Psoas muscle (tissue), 8 donors: ENCODE results near the gene ZMYM3. TPM values are rescaled to one million over a fixed set of nuclear protein-coding genes. Genes with fewer than 3 reads are reported as not detected.
A peak's percentile ranks its signal among the peaks of the same experiment; 100 is the strongest.

Source experiments
- ATAC-seq, 4 donors: fragments of 200-7000 bp; cut with Tn5 transposase; one replicate each; pipeline ENCODE4 v1.9.1; 2020; ENCODE audit warnings: moderate library complexity in 3 of 4, mild to moderate bottlenecking in 2 of 4
- DNase-seq, 2 donors: peaks; one replicate each; pipeline ENCODE4 v3.0.0-alpha.2; 2020
- H3K27ac ChIP-seq: fragments of 200-600 bp; one replicate; pipeline ENCODE4 v1.8.0; 2022
- H3K27me3 ChIP-seq, 3 donors: fragments of 200-600 bp in 1 of 3; one replicate each; pipeline versions ENCODE4 v1.6.1 to v1.8.0; 2013 to 2022; ENCODE audit warnings: low read length in 2 of 3, mild to moderate bottlenecking in 2 of 3, moderate library complexity in 1 of 3; ENCODE audit not compliant: insufficient read depth in 3 of 3
- H3K36me3 ChIP-seq, 2 donors: fragments of 200-600 bp in 1 of 2; one replicate each; pipeline versions ENCODE4 v1.6.1 to v1.8.0; 2013 to 2022; ENCODE audit warnings: low read depth in 1 of 2, mild to moderate bottlenecking in 1 of 2, moderate library complexity in 1 of 2; ENCODE audit not compliant: insufficient read depth in 1 of 2
- H3K4me1 ChIP-seq: fragments of 200-600 bp; one replicate; pipeline ENCODE4 v1.8.0; 2022
- H3K4me3 ChIP-seq: fragments of 200-600 bp; one replicate; pipeline ENCODE4 v1.8.0; 2022; ENCODE audit warnings: mild to moderate bottlenecking
- H3K9me3 ChIP-seq: fragments of 200-600 bp; one replicate; pipeline ENCODE4 v1.8.0; 2022
- CTCF ChIP-seq: fragments of 200-600 bp; IDR thresholded peaks from one replicate; pipeline ENCODE4 v1.8.0; 2022; ENCODE audit warnings: antibody characterized with exemption
- WGBS, 3 donors: extraction: QIAGEN DNeasy Blood & Tissue Kit; methylation state at CpG; one replicate each; pipeline versions ENCODE4 v1.1.6 to v1.1.7; 2013; 5-methylcytosine and 5-hydroxymethylcytosine counted together
- intact Hi-C, 2 donors: fragments of 100-400 bp; cut with DNase I; formaldehyde crosslinking; loops; one replicate each; pipeline versions ENCODE4 v1.11.0 to v1.14.2; 2022
- polyA plus RNA-seq, 3 donors: library from polyadenylated mRNA; stranded (reverse); fragments of 200-250 nt; gene quantifications; one replicate each; pipeline ENCODE4 v1.2.3, GENCODE V29; 2013
- total RNA-seq, 4 donors: library from RNA; stranded (reverse); fragmentation: NEBNext Ultra II Directional in 2 of 4; extraction: Animal tissue kit (Norgen Biotek cat#: 25700) in 2 of 4; gene quantifications; one replicate each; pipeline versions ENCODE4 v1.2.1 to v1.2.4, GENCODE V29; 2021 to 2023
- donor health status: healthy with polysubstance abuse.
- donor health status: DM: no; HTN: no; CAD: no; lungs with moderate emphysema.
- donor health status: Bipolar disorder and iron deficiency.
- donor health status: healthy.
- donor health status: DM: yes; HTN: yes; CAD: no.
- donor health status: DM: no; HTN: no; CAD: no.
- donor health status: DM: no; HTN: no; CAD: no.
- donor health status: DM: yes; HTN: yes; CAD: no.

ZMYM3 gene
- total and polyA plus RNA-seq, 7 donors = 2.5 to 10.6 (median 6.3) TPM

DNA sequence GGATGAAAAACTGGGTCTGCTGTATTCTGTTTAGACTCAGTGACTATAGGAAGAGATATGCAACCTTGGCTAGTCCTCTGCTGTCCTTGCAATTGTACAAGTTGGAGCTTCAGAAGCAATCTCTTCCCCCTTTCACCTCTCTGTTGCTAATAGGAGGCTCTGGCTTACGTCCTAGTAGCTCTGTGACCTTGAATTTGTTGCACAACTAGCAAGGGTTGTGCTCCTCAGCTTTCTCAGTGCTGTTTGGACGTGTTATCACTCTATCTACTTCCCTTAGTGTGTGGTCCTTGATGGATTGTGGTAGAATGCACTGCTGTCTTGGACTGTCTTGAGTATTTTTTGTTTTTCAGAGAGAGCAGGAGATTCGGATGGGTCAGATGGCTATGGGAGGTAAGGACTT lies 44.2 kb upstream of the ZMYM3 start:
- no peak for TF ChIP-seq CTCF
- Histone ChIP-seq H3K27me3 (peaks cover 0 to 5% (median 0%) of the 10 kb centered on the region in 3 donors), H3K4me1 (no peaks in the 10 kb centered on the region), H3K4me3 (no peak overlapping the region), H3K9me3 (no peaks in the 10 kb centered on the region), H3K36me3 (peaks cover 4 to 77% of the 10 kb centered on the region in 2 donors), H3K27ac (no peak overlapping the region)
- no peak for DNase-seq
- intact Hi-C loops = no loop called here
- 46 to 66% (median 47%) methylated on average over 3 of the region's 3 CpGs for WGBS, 3 donors
- peak in 1 of 4 donors; percentile 32 for ATAC-seq

- 83 to 98% (median 92%) methylated on average over 6 of the region's 6 CpGs for WGBS, 3 donors
- no peak for ATAC-seq
- intact Hi-C loops = no loop called here
- no peak overlapping the region for H3K4me3 ChIP-seq
- H3K9me3 ChIP-seq = no peaks in the 10 kb centered on the region
- TF ChIP-seq CTCF = no peak
- DNase-seq = no peak
- H3K27me3 ChIP-seq = peaks cover 0 to 5% (median 0%) of the 10 kb centered on the region in 3 donors
- no peaks in the 10 kb centered on the region for H3K4me1 ChIP-seq
- no peak overlapping the region for H3K27ac ChIP-seq
- H3K36me3 ChIP-seq = peaks cover 4 to 90% of the 10 kb centered on the region in 2 donors
Observed at GRCh38 chrX:71296806-71297205, 42.9 kb upstream of the ZMYM3 start.

GRCh38 chrX:71292669-71293365 lies 38.9 kb upstream of the ZMYM3 start:
- 76 to 85% (median 85%) methylated on average over 7 of the region's 7 CpGs for WGBS, 3 donors
- H3K27ac ChIP-seq = no peak overlapping the region
- H3K9me3 ChIP-seq = no peaks in the 10 kb centered on the region
- no peak for ATAC-seq
- intact Hi-C loops = loop anchor here in 1 of 2 donors (5.0 kb wide), 1 partner anchor 139 kb away; no protein-coding TSS in a partner anchor
- H3K27me3 ChIP-seq = no peaks in the 10 kb centered on the region
- no peak overlapping the region for H3K4me3 ChIP-seq
- TF ChIP-seq CTCF = no peak
- peaks cover 8% of the 10 kb centered on the region for H3K4me1 ChIP-seq
- no peak for DNase-seq
- H3K36me3 ChIP-seq = peaks cover 4 to 79% of the 10 kb centered on the region in 2 donors

DNA sequence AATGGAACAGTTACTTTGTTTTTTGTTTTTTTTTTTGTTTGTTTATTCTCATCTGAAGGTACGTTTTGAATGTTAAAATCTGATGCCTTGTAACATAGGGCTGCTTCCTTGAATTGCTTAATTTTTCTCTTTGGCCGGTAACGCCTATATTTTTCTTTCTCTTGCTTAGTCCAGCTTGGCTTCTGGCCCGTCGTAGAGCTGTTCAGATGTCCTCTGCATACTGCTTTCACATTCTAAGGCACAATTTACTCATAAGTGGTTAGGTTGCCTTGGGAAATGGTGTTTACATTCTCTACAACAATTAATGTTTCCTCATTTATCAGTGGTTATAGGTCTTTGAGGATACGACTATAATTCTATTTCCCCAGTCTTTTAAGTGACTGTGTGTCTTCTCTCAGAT lies 37.4 kb upstream of the ZMYM3 start:
- no peak for DNase-seq
- no peaks in the 10 kb centered on the region for H3K27me3 ChIP-seq
- intact Hi-C loops = loop anchor here in 1 of 2 donors (5.0 kb wide), 1 partner anchor 141 kb away; no protein-coding TSS in a partner anchor
- peaks cover 8% of the 10 kb centered on the region for H3K4me1 ChIP-seq
- H3K4me3 ChIP-seq = no peak overlapping the region
- H3K27ac ChIP-seq = no peak overlapping the region
- H3K36me3 ChIP-seq = peaks cover 4 to 64% of the 10 kb centered on the region in 2 donors
- TF ChIP-seq CTCF = no peak
- H3K9me3 ChIP-seq = no peaks in the 10 kb centered on the region
- no peak for ATAC-seq
- 71 to 84% (median 84%) methylated on average over 6 of the region's 6 CpGs for WGBS, 3 donors

GRCh38 chrX:71285929-71286328 lies 32.0 kb upstream of the ZMYM3 start:
- intact Hi-C loops = no loop called here
- H3K9me3 ChIP-seq = no peaks in the 10 kb centered on the region
- peaks cover 0 to 10% of the 10 kb centered on the region in 2 donors for H3K36me3 ChIP-seq
- H3K27me3 ChIP-seq = no peaks in the 10 kb centered on the region
- DNase-seq (no peak), ATAC-seq (no peak)
- H3K27ac ChIP-seq = no peak overlapping the region
- peak overlapping the region; percentile 75 for H3K4me3 ChIP-seq
- H3K4me1 ChIP-seq = peaks cover 23% of the 10 kb centered on the region
- TF ChIP-seq CTCF = no peak
